ENCODE results near the gene ACVR1C.

DNA sequence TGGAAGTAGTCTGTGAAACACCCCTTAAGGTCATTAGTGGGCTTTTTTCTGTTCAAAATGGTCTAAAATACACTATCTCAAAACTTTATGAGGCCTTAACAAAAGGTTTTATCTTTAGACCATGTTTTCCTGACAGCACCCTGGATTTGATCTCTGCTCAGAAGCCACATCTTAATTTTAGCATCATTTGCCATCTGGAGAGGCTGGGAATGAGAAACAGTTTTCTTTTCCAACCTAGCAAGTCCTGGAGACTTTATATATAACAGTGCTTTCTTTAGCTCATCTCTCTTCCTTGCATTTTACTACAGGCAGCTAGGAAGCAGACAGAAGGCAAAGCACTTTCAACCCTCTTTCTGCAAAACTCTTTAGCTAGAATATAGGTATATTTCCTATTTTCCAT is 122.1 kb downstream of the ACVR1C start:
- TF ChIP-seq POLR2A (IDR thresholded peaks at IDR 0.05; ENCODE audit: extremely low read depth, insufficient read length), result no peak
- TF ChIP-seq, protein P1, sequence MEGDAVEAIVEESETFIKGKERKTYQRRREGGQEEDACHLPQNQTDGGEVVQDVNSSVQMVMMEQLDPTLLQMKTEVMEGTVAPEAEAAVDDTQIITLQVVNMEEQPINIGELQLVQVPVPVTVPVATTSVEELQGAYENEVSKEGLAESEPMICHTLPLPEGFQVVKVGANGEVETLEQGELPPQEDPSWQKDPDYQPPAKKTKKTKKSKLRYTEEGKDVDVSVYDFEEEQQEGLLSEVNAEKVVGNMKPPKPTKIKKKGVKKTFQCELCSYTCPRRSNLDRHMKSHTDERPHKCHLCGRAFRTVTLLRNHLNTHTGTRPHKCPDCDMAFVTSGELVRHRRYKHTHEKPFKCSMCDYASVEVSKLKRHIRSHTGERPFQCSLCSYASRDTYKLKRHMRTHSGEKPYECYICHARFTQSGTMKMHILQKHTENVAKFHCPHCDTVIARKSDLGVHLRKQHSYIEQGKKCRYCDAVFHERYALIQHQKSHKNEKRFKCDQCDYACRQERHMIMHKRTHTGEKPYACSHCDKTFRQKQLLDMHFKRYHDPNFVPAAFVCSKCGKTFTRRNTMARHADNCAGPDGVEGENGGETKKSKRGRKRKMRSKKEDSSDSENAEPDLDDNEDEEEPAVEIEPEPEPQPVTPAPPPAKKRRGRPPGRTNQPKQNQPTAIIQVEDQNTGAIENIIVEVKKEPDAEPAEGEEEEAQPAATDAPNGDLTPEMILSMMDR (IDR thresholded peaks at IDR 0.05; ENCODE audit: low read depth, low read length), result no peak

All from NB4 (cell line).